Mammary epithelial cell (primary cell): ENCODE measurements around the gene ILDR2.

ENCODE experiments used
- CTCF ChIP-seq, 2 donors: IDR thresholded peaks in 1 of 2; conservative IDR thresholded peaks in 1 of 2; 2 replicates each; pipeline ENCODE4 v1.5.1; 2011 to 2012; ENCODE audit warnings: inconsistent platforms in 2 of 2, low read length in 2 of 2, mild to moderate bottlenecking in 2 of 2, control low read depth in 1 of 2, low read depth in 1 of 2; ENCODE audit not compliant: insufficient read depth in 1 of 2; ENCODE audit errors: extremely low read depth in 1 of 2
- EZH2 ChIP-seq: IDR thresholded peaks from 2 replicates; pipeline ENCODE4 v1.6.1; 2012; ENCODE audit warnings: low read length, inconsistent platforms, borderline replicate concordance

GRCh38 chr1:166915941-166916340 is 59.4 kb downstream of the ILDR2 start:
- TF ChIP-seq EZH2 (no peak), CTCF (conservative IDR thresholded peaks at IDR 0.05 in 1 of 2, IDR thresholded peaks at IDR 0.05 in 1 of 2; ENCODE audit: extremely low read depth in 1 of 2, insufficient read depth in 1 of 2, low read depth in 1 of 2, low read length in 2 of 2) (no peak)
